Activated CD4-positive, alpha-beta T cell treated with anti-CD3 and anti-CD28 coated beads, Interleukin-2, amount 50 U/mL, for 16 hours (primary cell): ENCODE results near the gene CNPPD1.
"Not testable (repeated sequence)": the region's sequence is repeated elsewhere in the genome, so short reads cannot be mapped to it uniquely, and the experiment has no call there.

Experiments
- DNase-seq: peaks from one replicate; pipeline ENCODE4 v3.0.0-alpha.2; 2020

CNPPD1 gene

DNA sequence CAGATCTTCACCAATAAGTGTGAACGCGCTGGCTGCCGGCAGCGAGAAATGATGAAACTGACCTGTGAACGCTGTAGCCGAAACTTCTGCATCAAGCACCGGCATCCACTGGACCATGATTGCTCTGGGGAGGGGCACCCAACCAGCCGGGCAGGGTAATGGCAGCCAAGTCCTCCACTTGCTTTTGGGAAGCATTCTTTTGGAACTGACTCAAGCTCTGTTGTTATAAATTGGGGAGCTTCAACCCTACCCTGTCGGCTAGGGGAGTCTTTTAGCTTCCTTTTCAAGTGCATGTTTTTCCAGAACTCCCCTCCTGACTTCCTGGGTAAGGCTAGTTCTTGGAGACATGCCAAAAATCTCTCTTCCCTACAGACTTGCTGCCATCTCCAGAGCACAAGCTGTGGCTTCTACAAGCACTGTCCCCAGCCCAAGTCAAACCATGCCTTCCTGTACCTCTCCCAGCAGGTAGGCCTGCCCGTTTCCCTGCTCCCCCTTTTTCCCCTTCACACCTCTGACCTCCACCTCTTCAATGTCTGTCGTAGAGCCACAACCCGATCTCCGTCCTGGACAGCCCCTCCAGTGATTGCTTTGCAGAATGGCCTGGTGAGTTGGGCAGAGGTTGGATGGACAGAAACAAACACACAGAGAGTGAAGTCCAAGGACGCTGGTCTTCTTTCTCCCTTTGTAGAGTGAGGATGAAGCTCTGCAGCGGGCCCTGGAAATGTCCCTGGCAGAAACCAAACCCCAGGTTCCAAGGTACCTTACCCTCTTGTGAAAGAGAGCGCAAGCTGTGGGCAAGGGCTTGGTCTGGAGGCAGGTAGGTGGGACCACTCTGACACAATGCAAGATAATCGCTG, 31.4 kb upstream of the CNPPD1 start:
- no peak for DNase-seq

DNA sequence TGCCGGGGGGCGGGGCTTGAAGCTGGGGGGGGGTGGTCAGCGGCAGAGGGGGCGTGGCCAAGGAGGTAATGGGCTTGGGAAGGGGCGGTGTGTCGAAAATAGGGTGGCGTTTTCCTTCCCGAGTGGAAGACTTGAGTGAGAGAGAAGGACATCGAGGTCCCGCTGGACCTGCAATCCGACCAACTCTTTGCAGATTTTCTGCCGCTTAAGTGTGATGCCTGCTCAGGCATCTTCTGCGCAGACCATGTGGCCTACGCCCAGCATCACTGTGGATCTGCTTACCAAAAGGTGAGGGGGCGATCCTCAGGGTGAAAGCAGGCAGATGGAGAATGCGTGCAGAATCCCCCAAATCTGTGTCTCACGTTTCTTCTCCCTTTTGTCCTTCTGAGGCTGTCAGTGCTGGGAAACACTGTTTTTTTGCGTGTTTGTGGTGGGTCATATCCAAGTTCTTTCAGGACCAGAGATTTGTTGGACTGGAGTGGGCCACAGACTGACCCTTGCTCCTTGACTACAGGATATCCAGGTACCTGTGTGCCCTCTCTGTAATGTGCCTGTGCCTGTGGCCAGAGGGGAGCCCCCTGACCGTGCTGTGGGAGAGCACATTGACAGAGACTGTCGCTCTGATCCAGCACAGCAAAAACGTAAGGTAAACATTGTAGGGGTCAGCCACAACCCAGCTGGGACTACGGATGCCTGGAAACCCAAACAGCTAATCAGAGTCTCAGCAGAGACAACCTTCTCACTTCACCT, 30.6 kb upstream of the CNPPD1 start:
- no peak for DNase-seq

DNA sequence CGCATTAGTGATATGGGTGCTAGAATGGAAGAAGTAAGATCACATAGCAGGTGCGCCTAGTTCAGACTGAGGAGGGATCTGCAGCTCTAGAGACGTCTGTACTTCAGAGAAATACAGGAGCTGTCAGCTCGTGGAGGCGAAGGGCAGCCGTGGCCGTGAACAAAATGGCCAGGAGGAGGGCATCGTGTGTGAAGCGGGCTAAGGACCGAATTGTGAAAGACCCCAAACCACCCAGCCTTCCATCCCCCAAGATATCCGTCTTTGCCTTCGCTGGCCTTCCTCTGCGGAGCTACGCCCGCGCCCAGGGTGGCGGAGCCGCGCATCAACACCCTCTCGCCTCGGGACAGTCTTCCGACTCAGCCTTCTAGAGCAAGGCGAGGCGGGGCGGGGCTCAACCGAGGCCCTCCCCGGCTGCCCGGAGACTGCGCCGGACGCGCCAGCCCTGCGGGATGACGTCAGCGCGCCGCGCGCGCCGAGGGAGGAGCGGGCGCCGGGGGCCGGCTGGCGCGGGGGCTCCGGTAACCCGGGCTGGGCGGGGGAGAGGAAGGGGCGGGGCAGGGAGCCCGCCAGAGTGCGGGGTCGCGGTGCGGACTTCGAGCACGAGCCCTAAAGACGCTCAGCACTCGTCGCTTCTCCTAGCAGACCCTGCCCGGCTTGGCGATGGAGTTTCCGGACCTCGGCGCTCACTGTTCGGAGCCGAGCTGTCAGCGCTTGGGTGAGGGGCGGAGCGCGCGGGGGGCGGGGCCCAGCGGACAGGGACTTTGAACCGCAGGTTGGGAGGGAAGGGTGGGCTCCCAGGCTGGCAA, 29.8 kb upstream of the CNPPD1 start, which contains the start of gene ZFAND2B:
Gene ZFAND2B (plus strand): TSS at position 455 of the 806 bp plus-strand sequence. CDS start 206 bp downstream, at position 661.
- peak; percentile 95 for DNase-seq

DNA sequence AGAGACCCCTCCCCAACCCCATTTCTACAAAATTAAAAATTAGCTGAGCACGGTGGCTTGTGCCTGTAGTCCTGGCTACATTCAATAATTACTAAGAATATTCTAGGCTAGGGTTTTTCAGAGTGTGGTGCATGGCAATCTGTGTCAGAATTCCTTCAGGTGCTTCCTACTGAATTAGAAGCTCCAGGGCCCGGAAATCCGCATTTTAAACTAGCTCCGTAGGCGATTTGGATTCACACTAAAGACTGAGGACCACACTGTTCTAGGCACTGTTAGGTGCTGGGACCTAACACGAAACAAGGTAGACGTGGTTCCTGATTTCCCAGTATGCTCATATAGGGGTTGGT, 29.2 kb upstream of the CNPPD1 start:
- DNase-seq, result no peak

DNA sequence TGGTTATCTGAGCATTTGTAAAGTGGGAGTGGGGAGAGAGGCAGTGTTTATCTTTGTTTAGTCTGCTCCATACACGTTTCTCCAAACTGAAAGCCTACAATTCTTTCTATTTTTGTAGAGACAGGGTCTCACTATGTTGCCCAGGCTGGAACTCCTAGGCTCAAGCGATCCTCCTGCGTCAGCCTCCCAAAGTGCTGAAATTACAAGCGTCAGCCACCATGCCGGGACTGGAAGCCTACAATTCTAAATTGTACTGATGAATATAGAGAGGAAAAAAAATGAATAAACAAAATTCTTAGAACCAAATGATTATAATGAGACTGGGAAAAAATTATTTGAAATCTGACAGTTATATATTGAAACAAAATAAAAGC, 28.4 kb upstream of the CNPPD1 start:
- no peak for DNase-seq

DNA sequence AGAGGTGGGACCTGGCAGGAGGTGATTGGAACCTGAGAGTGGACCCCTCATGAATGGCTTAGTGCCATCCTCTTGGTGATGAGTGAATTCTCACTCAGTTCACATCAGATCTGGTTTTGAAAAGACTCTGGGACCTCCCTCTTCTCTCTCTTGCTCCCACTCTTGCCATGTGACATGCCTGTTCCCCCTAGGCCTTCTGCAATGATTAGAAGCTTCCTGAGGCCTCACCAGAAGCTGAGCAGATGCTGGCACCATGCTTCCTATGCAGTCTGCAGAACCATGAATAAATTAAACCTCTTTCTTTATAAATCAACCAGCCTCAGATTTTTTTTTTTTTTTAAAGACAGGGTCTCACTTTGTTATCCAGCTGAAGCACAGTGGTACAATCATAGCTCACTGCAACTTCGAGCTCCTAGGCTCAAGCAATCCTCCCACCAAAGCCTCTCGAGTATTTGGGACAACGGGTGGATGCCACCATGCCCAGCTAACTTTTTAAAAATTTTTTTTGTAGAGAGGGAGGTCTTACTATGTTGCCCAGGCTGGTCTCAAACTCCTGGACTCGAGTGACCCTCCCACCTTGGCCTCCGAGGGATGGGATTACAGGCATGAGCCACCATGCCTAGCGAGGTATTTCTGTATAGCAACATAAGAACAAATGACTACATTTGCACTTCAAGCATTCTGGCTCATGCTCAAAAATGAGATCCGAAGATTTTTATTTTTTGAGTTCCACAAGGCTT, 27.9 kb upstream of the CNPPD1 start:
- DNase-seq, result no peak

DNA sequence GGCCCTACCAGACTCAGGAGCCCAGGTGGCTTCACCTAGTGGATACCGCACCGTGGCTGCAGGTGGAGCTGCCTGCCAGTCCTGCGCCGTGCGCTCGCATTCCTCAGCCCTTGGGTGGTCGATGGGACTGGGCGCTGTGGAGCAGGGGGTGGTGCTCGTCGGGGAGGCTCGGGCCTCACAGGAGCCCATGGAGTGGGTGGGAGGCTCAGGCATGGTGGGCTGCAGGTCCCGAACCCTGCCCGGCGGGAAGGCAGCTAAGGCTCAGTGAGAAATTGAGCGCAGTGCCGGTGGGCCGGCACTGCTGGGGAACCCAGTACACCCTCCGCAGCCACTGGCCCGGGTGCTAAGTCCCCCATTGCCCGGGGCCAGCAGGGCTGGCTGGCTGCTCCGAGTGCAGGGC, 24.6 kb upstream of the CNPPD1 start:
- not testable (repeated sequence) for DNase-seq

DNA sequence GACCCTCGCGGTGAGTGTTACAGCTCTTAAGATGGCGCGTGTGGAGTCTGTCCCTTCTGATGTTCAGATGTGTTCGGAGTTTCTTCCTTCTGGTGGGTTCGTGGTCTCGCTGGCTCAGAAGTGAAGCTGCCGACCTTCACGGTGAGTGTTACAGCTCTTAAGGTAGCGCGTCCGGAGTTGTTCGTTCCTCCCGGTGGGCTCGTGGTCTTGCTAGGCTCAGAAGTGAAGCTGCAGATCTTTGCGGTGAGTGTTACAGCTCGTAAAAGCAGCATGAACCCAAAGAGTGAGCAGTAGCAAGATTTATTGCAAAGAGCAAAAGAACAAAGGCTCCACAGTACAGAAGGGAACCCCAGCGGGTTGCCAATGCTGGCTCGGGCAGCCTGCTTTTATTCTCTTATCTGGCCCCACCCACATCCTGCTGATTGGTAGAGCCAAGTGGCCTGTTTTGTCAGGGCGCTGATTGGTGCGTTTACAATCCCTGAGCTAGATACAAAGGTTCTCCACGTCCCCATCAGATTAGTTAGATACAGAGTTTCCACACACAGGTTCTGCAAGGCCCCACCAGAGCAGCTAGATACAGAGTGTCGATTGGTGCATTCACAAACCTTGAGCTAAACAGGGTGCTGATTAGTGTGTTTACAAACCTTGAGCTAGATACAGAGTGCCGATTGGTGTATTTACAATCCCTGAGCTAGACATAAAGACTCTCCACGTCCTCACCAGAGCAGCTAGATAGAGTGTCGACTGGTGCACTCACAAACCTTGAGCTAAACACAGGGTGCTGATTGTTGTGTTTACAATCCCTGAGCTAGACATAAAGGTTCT, 24.0 kb upstream of the CNPPD1 start:
- peak; percentile 20 for DNase-seq

DNA sequence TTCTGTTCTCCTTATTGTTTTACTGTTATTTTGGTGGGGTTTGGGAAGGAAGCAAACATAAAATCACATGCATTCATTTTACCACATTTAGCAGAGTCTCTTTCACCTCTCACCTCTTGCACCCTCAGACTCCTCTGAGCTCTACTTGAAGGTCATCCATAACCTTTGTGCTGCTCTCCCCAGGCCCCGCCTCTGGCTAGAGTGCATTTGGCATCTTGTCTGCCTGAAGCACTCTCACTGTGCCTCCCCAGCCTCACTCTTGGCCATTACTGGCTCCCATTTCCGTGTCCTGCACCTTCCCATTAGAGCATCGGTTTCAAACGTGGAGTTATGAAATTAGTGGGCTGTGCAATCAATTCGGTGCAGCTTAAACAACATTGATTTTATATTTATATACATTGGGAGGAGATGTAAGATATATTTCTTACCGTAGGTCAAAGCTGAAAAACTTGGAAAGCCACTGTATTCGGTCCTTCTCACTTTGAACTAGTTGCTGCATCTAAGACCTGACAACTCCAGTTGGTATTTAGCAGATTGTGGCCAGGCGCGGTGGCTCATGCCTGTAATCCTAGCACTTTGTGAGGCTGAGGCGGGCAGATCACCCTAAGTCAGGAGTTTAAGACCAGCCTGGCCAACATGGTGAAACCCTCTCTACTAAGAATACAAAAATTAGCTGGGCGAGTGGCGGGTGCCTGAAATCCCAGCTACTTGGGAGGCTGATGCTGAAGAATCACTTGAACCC, 22.9 kb upstream of the CNPPD1 start:
- DNase-seq, result no peak

DNA sequence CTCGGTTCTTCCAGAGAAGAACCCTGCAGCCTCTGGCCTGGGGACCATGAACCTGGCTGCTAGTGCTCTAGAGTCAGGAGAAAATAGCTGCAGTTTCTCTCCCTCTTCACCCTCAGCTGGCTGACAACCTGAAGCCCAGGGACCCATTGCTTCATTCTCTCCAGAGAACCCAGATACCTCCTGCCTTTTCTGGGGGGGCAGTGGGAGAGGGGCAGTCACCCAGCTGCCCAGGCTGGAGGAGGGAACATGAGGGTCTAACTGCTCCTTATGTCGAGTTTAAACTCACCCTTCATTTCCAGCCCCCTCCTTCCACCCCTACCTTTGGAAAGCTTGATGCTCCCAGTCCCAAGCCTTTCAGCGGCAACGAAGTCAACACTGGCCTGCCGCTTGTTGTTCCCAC, 22.2 kb upstream of the CNPPD1 start:
- no peak for DNase-seq

DNA sequence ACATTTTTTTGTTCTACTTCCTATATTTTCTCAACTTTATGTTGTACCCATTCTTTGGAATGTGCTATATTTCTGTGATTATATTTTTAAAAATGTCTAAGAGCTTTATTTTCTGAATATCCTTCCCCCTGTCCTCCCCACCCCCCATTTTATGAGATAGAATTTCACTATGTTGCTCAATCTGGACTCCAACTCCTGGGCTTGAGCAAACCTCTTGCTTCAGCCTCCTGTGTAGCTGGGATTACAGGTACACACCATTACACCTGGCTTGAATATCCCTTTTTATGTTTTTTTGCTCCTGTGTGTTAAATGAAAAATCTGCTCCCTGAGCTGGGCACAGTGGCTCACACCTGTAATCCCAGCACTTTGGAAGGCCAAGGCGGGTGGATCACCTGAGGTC, 20.7 kb upstream of the CNPPD1 start:
- DNase-seq, result no peak

DNA sequence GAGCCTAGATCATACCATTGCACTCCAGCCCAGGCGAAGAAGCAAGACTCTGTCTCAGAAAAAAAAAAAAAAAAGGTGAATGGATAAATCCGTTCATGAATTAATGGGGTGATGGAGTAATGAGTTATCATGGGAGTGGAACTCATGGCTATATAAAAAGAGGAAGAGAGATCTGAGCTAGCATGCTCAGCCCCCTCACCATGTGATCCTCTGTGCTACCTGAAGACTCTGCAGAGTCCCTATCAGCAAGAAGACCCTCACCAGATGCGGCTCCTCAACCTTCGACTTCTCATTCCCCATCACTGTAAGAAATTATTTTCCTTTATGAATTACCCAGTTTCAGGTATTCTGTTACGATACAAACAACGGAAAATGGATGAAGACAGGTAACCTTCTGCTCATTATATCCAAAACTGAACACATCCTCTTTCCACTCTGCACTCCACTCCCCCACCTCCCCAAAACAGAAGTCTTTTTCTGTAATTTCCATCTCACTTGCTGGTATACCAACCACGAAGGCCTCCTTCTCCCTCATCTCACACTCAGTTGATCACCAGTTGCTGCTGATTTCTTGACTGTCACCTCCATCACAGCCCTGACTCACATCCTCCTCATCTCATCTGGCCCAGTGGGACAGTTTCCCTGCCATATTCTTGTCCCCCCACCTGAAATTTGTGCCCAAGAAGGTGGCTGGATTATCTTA, 10.2 kb upstream of the CNPPD1 start:
- DNase-seq, result peak; percentile 19

DNA sequence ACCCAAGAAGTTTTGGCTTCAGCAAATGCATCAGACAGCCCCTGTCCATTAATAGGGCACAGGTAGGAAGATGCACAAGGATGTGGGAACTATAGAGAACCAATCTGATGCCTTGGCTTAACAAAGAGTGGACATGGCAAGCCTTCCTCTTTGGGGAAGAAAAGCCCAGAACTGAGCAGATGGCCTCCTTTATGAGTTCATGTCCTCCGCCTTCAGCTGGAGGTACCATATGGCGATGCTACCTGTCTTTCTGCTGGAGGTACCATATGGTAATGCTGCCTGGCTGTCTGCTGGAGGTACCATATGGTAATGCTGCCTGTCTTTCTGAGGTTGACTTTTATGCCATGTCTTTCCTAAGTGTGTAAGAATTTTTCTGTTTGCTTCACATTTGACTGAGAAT, 7.4 kb upstream of the CNPPD1 start:
- DNase-seq, result no peak

DNA sequence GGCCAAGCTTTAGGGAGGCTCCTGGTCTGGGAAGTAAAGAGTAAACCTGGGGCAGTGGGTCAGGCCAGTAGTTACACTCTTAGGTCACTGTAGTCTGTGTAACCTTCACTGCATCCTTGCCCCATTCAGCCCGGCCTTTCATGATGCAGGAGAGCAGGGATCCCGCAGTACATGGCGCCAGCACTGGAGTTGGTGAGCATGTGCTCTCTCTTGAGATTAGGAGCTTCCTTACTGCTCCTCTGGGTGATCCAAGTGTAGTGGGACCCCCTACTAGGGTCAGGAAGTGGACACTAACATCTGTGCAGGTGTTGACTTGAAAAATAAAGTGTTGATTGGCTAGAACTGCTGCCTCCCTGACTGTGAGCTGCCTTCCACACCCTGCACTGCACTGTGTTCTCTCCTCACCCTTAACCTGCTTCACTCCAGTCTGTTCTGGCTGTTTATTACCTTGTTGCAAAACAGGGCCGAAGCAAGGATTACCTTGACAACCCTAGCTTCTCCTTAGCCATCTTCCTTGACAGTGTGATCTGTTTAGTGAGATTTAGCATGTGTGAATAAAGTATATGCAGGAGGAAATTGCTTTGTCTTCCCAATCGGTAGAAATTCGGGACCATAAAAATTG, 6.5 kb upstream of the CNPPD1 start:
- DNase-seq, result no peak

DNA sequence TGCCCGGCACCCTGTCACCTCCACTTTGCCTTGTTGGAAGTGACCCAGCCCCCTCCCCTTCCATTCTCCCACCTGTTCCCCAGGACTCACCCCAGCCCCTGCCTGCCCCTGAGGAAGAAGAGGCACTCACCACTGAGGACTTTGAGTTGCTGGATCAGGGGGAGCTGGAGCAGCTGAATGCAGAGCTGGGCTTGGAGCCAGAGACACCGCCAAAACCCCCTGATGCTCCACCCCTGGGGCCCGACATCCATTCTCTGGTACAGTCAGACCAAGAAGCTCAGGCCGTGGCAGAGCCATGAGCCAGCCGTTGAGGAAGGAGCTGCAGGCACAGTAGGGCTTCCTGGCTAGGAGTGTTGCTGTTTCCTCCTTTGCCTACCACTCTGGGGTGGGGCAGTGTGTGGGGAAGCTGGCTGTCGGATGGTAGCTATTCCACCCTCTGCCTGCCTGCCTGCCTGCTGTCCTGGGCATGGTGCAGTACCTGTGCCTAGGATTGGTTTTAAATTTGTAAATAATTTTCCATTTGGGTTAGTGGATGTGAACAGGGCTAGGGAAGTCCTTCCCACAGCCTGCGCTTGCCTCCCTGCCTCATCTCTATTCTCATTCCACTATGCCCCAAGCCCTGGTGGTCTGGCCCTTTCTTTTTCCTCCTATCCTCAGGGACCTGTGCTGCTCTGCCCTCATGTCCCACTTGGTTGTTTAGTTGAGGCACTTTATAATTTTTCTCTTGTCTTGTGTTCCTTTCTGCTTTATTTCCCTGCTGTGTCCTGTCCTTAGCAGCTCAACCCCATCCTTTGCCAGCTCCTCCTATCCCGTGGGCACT, 5.8 kb upstream of the CNPPD1 start:
- peak; percentile 19 for DNase-seq

DNA sequence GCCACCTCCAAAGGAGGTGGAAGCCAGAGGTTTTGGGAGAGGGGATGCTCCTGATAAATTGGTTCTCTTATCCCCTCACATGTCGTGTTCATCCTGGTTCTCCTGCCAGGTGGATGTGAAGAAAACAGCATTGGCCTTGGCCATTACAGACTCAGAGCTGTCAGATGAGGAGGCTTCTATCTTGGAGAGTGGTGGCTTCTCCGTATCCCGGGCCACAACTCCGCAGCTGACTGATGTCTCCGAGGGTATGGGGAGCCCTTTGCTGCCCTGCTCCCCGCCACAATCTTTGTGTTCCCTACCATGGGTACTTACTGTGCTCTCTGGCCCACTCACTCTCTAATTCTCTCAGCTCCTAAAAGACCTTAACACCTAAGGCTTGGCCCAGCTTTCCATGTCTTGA, 4.8 kb upstream of the CNPPD1 start:
- no peak for DNase-seq

DNA sequence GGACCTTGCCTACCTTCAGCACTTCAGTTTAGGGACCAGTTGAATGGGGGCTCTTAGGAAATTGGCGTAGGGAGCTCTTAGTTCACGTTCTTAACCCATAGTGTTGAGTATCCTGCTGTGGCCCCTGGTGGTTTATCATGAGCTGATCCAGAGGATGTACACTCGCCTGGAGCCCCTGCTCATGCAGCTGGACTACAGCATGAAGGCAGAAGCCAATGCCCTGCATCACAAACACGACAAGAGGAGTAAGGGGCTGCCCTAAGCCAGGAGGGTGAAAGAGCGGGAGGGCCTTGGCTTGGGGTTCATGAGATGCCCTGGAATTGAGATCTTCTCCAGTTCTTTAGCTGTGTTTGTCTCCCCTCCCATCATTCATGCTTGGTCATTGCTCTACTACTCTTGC, 4.2 kb upstream of the CNPPD1 start:
- DNase-seq, result no peak

DNA sequence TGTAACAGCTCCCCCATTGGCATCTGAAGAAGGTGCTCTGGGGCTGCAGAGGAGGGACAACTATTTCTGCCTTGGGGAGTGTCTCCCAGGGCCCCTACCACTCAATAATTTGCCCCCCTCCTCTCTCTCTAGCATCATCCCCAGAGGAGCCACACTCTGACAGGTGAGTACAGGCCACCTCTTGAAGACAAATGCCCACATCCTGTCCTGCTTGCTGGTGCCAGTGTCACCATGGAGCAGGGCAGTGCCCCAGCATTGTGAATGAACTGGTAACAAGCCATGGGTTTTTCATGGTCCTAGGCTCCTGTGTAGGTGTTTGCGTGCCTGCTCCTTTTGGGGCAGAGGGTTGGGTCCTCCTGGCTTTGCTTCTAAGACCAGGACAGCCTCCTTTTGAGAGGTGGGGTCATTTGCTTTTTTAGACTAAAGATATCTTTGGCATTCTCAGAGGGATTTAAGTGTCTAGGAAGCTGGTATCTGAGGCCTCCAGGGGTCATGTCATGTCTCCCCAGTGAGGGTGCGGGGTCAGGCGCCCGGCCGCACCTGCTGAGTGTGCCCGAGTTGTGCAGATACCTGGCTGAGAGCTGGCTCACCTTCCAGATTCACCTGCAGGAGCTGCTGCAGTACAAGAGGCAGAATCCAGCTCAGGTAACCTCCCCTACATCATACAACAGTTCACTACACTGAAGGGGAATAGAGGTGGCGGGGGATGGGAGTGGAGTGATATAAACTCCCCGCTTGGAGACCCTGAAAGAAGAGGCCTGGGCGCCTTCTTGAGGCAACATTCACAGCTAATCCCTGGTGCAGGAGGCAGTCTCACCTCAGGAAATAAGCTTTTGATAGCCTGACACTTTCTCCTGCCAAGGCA, 3.1 kb upstream of the CNPPD1 start:
- DNase-seq, result no peak
